Transverse colon (tissue), 4 donors: ENCODE results near the gene ANKRD40CL.

ENCODE experiments used
- POLR2A ChIP-seq: fragments of 450-650 bp; IDR thresholded peaks from one replicate; pipeline ENCODE4 v1.6.1; 2016; ENCODE audit warnings: antibody characterized with exemption, mild to moderate bottlenecking, moderate library complexity
- POLR2AphosphoS5 ChIP-seq, 3 donors: sonication (generic); formaldehyde crosslinking; IDR thresholded peaks; one replicate each; pipeline ENCODE4 v1.6.1; 2016; ENCODE audit warnings: antibody characterized with exemption in 3 of 3
- TF ChIP-seq, protein P1 (sequence below), 5 experiments: fragments of 200-600 bp in 3 of 5; fragments of 450-650 bp in 2 of 5; sonication (generic) in 3 of 5; IDR thresholded peaks; 1 replicate in 2 of 5; 2 replicates in 3 of 5; pipeline ENCODE4 v1.5.1; 2016 to 2017; ENCODE audit warnings: antibody characterized with exemption in 5 of 5, inconsistent platforms in 3 of 5, mild to moderate bottlenecking in 2 of 5, moderate library complexity in 1 of 5

DNA sequence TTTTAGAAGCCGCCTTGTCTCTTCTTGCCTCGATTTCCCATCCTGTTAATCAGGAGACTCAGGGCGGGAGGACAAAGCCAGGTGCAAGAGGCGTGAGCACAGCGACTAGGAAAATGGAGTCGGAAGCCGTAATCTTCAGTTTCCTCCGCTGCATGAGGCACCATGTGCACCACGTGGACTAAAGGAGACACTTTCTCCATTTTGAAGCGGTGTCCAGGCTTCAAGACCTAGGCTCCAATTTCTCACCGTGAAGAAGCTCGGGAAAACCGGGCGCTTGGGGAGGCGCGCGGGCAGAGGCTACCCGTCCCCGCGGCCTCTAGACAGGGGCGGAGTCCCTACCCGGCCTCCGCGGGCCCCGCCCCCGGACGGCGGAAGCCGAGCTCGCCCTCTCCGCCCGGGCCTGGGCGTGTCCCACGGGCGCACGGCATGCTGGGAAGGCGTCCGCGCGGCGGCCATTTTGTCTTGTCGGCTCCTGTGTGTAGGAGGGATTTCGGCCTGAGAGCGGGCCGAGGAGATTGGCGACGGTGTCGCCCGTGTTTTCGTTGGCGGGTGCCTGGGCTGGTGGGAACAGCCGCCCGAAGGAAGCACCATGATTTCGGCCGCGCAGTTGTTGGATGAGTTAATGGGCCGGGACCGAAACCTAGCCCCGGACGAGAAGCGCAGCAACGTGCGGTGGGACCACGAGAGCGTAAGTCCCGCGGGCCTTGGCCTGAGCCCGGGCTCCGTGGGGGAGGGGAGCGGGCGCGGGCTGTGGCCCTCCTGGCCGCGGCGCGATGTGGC lies 48.0 kb downstream of the ANKRD40CL start, which contains the start of gene LUC7L3:
- TF ChIP-seq, protein P1, sequence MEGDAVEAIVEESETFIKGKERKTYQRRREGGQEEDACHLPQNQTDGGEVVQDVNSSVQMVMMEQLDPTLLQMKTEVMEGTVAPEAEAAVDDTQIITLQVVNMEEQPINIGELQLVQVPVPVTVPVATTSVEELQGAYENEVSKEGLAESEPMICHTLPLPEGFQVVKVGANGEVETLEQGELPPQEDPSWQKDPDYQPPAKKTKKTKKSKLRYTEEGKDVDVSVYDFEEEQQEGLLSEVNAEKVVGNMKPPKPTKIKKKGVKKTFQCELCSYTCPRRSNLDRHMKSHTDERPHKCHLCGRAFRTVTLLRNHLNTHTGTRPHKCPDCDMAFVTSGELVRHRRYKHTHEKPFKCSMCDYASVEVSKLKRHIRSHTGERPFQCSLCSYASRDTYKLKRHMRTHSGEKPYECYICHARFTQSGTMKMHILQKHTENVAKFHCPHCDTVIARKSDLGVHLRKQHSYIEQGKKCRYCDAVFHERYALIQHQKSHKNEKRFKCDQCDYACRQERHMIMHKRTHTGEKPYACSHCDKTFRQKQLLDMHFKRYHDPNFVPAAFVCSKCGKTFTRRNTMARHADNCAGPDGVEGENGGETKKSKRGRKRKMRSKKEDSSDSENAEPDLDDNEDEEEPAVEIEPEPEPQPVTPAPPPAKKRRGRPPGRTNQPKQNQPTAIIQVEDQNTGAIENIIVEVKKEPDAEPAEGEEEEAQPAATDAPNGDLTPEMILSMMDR (IDR thresholded peaks at IDR 0.05), result no peak
- TF ChIP-seq POLR2AphosphoS5 (IDR thresholded peaks at IDR 0.05) (peak; percentile 77 to 94 (median 92)), POLR2A (peak; percentile 89)
